Stimulated activated naive CD8-positive, alpha-beta T cell treated with anti-CD3 and anti-CD28 coated beads, Interleukin-15, amount 100 ng/mL, for 72 hours (primary cell): ENCODE results near the gene RFX5.

Experiments
- ATAC-seq: fragments of 150-1000 bp; cut with Tn5 transposase; 2 replicates; pipeline ENCODE4 v1.10.0; 2021; ENCODE audit warnings: mild to moderate bottlenecking, moderate library complexity
- DNase-seq, 2 donors: peaks; one replicate each; pipeline ENCODE4 v3.0.0; 2021 to 2022
- H3K27ac Mint-ChIP-seq, 2 donors: one replicate each; pipeline ENCODE4 v1.8.0; 2022; ENCODE audit warnings: mild to moderate bottlenecking in 2 of 2, mixed read lengths in 2 of 2, moderate library complexity in 2 of 2
- H3K27me3 Mint-ChIP-seq: one replicate; pipeline ENCODE4 v1.8.0; 2022; ENCODE audit warnings: mixed read lengths
- H3K4me1 Mint-ChIP-seq: one replicate; pipeline ENCODE4 v1.8.0; 2022; ENCODE audit warnings: mild to moderate bottlenecking, mixed read lengths
- H3K4me3 Mint-ChIP-seq, 2 donors: one replicate each; pipeline ENCODE4 v1.8.0; 2022; ENCODE audit warnings: mild to moderate bottlenecking in 2 of 2, mixed read lengths in 2 of 2, moderate library complexity in 1 of 2
- H3K9me3 Mint-ChIP-seq, 2 donors: one replicate each; pipeline ENCODE4 v1.8.0; 2022; ENCODE audit warnings: mixed read lengths in 2 of 2

RFX5 gene

DNA sequence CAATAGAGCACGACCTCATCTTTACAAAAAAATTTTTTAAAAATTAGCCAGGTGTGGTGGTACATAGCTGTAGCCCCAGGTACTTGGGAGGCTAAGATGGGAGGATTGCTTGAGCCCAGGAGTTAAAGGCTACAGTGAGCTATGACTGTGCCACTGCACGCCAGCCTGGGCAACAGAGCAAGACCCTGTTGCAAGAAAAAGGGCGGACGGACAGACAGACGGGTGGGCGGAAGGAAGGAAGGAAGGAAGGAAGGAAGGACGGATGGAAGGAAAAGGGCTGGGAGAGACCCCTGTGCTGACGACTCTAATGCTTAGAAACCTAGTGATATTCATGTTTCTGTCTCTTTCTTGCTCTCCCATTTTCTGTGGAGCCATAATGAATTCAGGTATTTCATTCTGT lies 34.2 kb downstream of the RFX5 start:
- ATAC-seq = no peak
- Mint-ChIP-seq H3K27me3 (no peaks in the 10 kb centered on the region), H3K4me1 (peaks cover 50% of the 10 kb centered on the region), H3K4me3 (no peak overlapping the region), H3K9me3 (no peaks in the 10 kb centered on the region), H3K27ac (peak overlapping the region; percentile 97 to 99)
- DNase-seq = no peak

DNA sequence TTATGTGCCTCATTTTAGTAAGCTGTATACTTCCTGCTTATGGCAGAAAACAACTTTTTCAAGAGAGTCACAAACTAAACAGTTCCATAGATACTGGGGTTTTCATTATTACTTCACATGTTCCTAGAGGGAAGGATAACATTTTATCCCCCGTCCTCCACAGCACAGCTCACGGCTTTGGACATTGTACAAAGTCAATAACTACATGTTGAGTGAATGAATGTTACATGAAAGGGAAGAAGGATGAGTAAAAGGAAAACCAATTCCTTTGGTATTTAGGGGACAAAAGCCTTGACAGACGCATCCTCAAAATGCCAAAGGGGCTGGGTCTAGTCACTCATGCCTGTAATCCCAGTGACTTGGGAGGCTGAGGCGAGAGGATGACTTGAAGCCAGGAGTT lies 34.6 kb downstream of the RFX5 start:
- ATAC-seq (no peak), DNase-seq (no peak)
- Mint-ChIP-seq H3K4me1 (peaks cover 50% of the 10 kb centered on the region), H3K4me3 (no peak overlapping the region), H3K27me3 (no peaks in the 10 kb centered on the region), H3K27ac (peak overlapping the region; percentile 97 to 99), H3K9me3 (no peaks in the 10 kb centered on the region)

DNA sequence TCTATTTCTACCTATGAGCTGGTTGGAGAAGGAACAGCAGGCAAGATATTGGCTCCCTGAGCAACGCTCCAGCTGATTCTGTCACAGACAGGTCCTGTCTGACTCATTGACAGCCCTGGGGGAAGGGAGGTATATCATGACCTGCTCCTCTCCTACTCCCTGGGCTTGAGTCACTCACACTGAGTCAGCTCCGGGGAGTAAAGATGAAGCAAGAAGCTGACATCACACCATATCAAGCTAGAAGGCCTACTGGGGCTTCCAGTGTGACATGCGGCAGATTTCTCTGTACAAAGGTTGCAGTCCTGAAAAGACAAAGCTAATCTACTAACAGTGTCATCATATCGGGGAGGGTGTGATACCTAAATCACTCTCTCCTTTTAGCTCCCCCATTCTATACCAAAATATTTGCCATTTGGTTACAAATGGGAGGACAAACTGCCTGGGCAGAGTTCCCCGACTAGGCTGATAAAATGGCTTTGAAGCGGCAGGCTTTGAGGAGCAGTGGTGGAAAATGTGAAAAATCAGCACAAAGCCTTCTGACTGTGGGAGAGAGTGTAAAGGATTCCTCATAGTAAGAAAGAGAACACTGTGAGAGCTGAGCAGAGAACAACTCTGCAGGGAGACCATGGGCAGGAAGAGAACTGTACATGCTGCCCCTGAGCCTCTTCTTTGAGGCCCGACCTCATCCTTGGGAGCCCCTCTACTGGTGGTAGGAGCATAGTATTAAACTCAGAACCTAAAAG lies 35.3 kb downstream of the RFX5 start:
- Mint-ChIP-seq H3K4me1 (peaks cover 50% of the 10 kb centered on the region), H3K27ac (peak overlapping the region; percentile 97 to 99), H3K27me3 (no peaks in the 10 kb centered on the region), H3K4me3 (peak overlapping the region; percentile 23 to 39), H3K9me3 (no peaks in the 10 kb centered on the region)
- DNase-seq = peak; percentile 65 to 87
- ATAC-seq = peak; percentile 100

DNA sequence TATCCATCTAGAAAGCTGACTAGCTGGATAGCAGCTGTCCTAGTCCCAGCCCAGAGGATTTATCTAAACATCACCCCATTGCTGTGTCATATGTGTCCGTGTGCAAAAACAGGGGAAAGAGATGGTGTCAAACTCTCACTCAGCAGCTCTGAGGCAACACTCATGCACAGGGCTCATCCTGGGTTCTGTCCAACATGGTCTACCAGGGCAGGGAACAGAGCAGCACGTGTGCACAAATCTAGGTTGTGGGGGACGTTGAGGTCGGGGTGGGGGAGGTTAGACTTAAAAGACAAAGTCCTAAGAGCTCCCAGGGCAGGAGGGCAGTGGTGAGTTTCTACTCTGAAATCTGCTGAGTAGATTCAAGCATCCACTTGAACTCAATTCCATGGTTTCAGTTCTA lies 36.0 kb downstream of the RFX5 start:
- Mint-ChIP-seq H3K4me1 (peaks cover 50% of the 10 kb centered on the region), H3K27me3 (no peaks in the 10 kb centered on the region), H3K4me3 (no peak overlapping the region), H3K9me3 (no peaks in the 10 kb centered on the region), H3K27ac (peak overlapping the region; percentile 75 to 97)
- no peak for DNase-seq
- ATAC-seq = no peak

DNA sequence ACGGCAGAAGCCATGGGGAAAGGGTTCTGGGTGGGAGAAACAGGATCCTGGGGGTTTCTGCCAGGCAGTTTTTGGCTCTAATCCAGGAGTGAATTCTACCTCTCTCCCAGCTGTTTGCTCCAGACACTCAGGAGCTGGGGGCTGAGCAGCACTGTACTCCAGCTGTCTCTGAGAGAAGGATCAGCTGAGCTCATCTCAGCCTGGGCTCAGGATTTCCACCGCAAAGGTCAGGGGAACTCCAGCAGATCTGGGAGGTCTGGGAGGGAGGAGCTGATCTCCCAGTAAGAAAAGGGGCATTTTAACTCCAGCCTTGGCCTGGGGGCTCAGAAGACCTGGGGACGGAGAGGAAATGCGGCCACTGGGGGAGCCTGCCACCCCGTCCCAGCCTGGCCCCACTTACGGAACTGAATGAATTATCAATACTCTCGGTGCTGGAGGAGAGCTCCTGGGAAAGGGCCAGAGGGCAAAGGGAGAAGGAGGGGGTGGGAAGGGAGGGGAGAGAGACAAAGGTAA lies 37.2 kb downstream of the RFX5 start:
- Mint-ChIP-seq H3K27me3 (no peaks in the 10 kb centered on the region), H3K27ac (no peak overlapping the region), H3K4me3 (no peak overlapping the region), H3K9me3 (no peaks in the 10 kb centered on the region), H3K4me1 (peaks cover 41% of the 10 kb centered on the region)
- ATAC-seq (no peak), DNase-seq (no peak)

DNA sequence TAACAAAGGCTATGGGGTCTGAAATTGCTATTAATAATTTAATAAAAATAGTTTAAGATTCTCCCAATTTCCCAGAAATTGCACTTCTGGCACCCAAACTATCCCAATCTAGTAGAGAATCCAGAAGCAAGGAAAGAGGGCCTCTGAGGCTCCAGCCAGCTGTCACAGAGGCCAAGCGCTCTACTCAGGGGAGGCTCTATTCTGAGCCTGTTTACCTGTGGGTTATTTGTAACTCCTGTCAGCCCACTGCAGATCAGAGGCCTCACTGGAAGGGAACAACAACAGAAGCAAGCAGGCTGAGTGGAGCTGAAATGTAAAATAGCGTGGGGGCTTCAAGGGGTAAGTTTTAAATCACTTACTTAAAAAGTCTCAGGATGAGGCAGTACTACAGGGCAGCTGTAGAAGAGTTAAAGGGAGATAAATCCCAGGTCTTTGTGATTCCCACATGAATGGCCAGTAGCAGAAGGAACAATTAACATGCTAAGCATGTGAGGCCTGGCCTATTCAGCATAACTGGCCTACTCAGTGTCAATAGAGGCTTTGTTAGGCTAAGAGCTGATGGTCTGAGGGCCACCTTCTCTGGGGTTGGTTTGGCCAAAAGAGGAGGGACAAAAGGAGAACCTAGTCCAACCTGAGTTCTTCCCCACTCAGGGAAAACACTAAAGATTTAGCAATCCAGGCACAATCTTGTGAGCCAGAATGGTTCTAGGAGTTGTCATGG lies 52.1 kb downstream of the RFX5 start:
- Mint-ChIP-seq H3K27ac (peak overlapping the region in 1 of 2 donors; percentile 5), H3K4me3 (no peak overlapping the region), H3K4me1 (peaks cover 16% of the 10 kb centered on the region), H3K27me3 (no peaks in the 10 kb centered on the region), H3K9me3 (no peaks in the 10 kb centered on the region)
- DNase-seq (no peak), ATAC-seq (no peak)

DNA sequence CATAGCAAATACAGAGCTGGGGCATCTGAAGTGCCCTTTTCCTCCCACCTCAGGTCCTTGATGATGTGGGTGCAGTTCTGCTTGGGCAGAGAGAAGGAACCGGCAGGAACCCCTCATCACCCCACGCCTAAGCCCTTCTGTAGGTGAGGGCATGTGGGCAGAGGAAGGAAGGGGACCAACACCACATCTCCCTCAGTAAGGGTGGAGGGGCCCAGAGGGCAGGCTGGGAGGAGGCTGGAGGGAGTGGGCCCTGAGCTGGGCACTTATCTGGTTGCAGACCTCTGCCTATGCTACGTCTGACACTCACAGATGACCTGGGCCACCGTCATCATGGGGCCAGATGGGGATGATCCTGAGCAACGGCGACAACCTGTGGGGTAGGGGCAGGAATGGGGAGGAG lies 54.0 kb downstream of the RFX5 start:
- H3K9me3 Mint-ChIP-seq = no peaks in the 10 kb centered on the region
- peak overlapping the region; percentile 56 to 63 for H3K27ac Mint-ChIP-seq
- H3K4me1 Mint-ChIP-seq = peaks cover 33% of the 10 kb centered on the region
- no peaks in the 10 kb centered on the region for H3K27me3 Mint-ChIP-seq
- DNase-seq (no peak), ATAC-seq (peak; percentile 19)
- no peak overlapping the region for H3K4me3 Mint-ChIP-seq

DNA sequence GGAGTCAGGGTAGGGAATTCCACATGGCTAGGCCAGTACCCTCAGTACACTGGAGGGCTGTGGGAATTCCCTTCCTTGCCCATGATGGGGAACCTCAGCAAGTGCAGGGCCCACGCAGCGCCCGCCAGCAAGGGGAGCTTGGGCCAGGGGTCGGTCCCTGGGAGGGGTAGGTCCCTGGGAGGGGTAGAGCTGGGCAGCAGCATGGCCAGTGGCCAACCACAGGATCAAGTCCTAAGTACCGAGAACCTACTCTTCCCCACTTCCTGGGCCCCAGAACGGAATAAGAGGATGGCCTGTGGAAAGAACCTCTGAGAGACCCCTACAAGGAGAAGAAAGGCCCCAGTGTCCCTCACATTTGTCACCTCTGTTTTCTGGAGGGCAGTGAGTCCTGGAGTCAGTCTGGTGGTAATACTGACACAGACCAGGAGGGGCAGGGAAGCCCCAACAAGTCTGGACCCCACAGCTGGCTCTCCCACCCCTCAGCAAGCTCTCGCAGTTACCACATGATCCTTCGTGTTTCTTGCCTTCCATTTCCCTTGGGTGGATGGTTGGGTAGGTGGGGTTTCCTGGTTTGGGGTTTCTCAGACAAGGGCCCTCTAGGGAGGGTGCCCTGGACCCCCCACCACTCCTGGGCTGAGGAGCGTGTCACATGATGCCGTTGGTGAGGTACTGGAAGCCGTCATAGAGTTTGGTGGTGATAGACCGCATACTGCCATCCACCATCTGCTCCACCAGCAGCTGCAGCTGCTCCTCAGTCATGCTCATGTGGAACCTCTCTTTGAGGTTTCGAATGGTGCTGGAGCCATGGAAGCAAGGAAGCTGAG lies 54.6 kb downstream of the RFX5 start:
- ATAC-seq (peak; percentile 40), DNase-seq (no peak)
- H3K4me1 Mint-ChIP-seq = peaks cover 33% of the 10 kb centered on the region
- peak overlapping the region; percentile 51 to 63 for H3K27ac Mint-ChIP-seq
- H3K4me3 Mint-ChIP-seq = no peak overlapping the region
- no peaks in the 10 kb centered on the region for H3K9me3 Mint-ChIP-seq
- no peaks in the 10 kb centered on the region for H3K27me3 Mint-ChIP-seq

DNA sequence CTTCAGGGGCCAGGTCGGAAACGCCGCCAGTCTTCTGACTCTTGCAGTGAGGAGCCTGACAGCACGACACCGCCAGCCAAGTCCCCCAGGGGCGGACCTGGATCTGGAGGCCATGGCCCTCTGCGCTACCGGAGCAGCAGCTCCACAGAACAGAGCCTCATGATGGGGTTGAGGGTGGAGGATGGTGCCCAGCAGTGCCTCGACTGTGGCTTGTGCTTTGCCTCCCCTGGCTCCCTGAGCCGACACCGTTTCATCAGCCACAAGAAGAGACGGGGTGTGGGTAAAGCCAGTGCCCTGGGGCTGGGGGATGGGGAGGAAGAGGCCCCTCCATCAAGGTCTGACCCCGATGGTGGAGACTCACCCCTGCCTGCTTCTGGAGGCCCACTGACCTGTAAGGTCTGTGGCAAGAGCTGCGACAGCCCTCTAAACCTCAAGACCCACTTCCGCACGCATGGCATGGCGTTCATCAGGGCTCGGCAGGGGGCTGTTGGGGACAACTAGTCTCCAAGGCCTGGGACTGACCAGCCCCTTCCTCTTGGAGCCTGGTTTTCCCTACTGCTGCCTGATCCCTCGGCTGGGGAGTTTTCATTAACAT lies 56.2 kb downstream of the RFX5 start:
- Mint-ChIP-seq H3K4me1 (peaks cover 46% of the 10 kb centered on the region), H3K4me3 (no peak overlapping the region), H3K9me3 (no peaks in the 10 kb centered on the region), H3K27ac (no peak overlapping the region), H3K27me3 (no peaks in the 10 kb centered on the region)
- DNase-seq = no peak
- no peak for ATAC-seq
